Lower leg skin (tissue), 3 donors: Measurements from ENCODE around the gene DEFB108B.
"Not testable (repeated sequence)": the region's sequence is repeated elsewhere in the genome, so short reads cannot be mapped to it uniquely, and the experiment has no call there.

Experiments
- CTCF ChIP-seq, 3 donors: fragments of 450-650 bp; IDR thresholded peaks; one replicate each; pipeline ENCODE4 v1.5.1; 2016; ENCODE audit warnings: antibody characterized with exemption in 3 of 3, mild to moderate bottlenecking in 3 of 3, moderate library complexity in 2 of 3
- POLR2A ChIP-seq, 2 donors: fragments of 450-650 bp; IDR thresholded peaks; one replicate each; pipeline ENCODE4 v1.6.1; 2016 to 2017; ENCODE audit warnings: antibody characterized with exemption in 2 of 2, mild to moderate bottlenecking in 1 of 2, moderate library complexity in 1 of 2

- TF ChIP-seq CTCF, POLR2A (IDR thresholded peaks at IDR 0.05): not testable (repeated sequence)
These were observed 43.3 kb downstream of the DEFB108B start for GRCh38 chr11:71876262-71876661.
